K562 (cell line): ENCODE results near the gene NF2. TPM values are rescaled to one million over a fixed set of nuclear protein-coding genes. Genes with fewer than 3 reads are reported as not detected.

Experiments
- ATAC-seq: fragments of 200-7000 bp; cut with Tn5 transposase; 3 replicates; pipeline ENCODE4 v1.9.1; 2020; ENCODE audit warnings: moderate library complexity
- BruUV-seq: library from RNA; stranded (reverse); fragments of 400-500 nt; replicated peaks from 2 replicates; lab custom pipeline; 2021; lab: Mats Ljungman, UMichigan
- CTCF ChIA-PET: fragments of 300-600 bp; formaldehyde crosslinking; extraction: SDS; loops from one replicate; lab custom pipeline; 2021; ENCODE audit warnings: low intra/inter-chr PET ratio; lab: Yijun Ruan, JAX
- POLR2A ChIA-PET: fragments of 300-600, 350-650 bp; sonication (Branson Sonifier 250); formaldehyde crosslinking; extraction: SDS; loops from one replicate; lab custom pipeline; 2021; ENCODE audit warnings: antibody characterized with exemption, inconsistent platforms; lab: Yijun Ruan, JAX
- DNase-seq, 4 experiments: peaks; one replicate each; pipeline versions ENCODE4 v3.0.0 to v3.0.0-alpha.2; 2011 to 2018; ENCODE audit warnings: low spot score in 3 of 4, mixed read lengths in 3 of 4; ENCODE audit errors: extremely low read depth in 1 of 4
- FAIRE-seq: peaks from 2 replicates; lab custom pipeline; 2011; peaks lifted over from hg19 to GRCh38; lab: Jason Lieb, UNC
- H2AFZ ChIP-seq: 2 replicates; pipeline ENCODE4 v1.6.0; 2011; ENCODE audit warnings: low read depth, low read length, control low read depth, inconsistent platforms
- H3K27ac ChIP-seq: fragments of 200-600 bp; 3 replicates; pipeline ENCODE4 v1.8.0; 2011; ENCODE audit warnings: low read depth, mild to moderate bottlenecking, control low read depth, inconsistent platforms, low read length, moderate library complexity, mixed read lengths; ENCODE audit errors: extremely low read depth
- H3K27me3 ChIP-seq, 2 experiments: fragments of 300-600 bp in 1 of 2; 2 replicates in 1 of 2; 3 replicates in 1 of 2; pipeline versions ENCODE4 v1.6.0 to v1.8.0; 2011; ENCODE audit warnings: inconsistent platforms in 2 of 2, low read length in 2 of 2, mild to moderate bottlenecking in 1 of 2, mixed read lengths in 1 of 2, moderate library complexity in 1 of 2; ENCODE audit not compliant: control insufficient read depth in 2 of 2, insufficient read depth in 2 of 2
- H3K36me3 ChIP-seq: fragments of 300-600 bp; 3 replicates; pipeline ENCODE4 v1.8.0; 2011; ENCODE audit warnings: mild to moderate bottlenecking, low read length, inconsistent platforms; ENCODE audit not compliant: control insufficient read depth, insufficient read depth
- H3K4me1 ChIP-seq, 2 experiments: fragments of 200-600 bp in 1 of 2; replicated peaks in 1 of 2; 2 replicates in 1 of 2; 3 replicates in 1 of 2; pipeline versions ENCODE4 v1.5.1 to v1.8.0; 2011; ENCODE audit warnings: inconsistent platforms in 2 of 2, low read length in 2 of 2, mild to moderate bottlenecking in 1 of 2, mixed read lengths in 1 of 2, moderate library complexity in 1 of 2; ENCODE audit not compliant: control insufficient read depth in 2 of 2, insufficient read depth in 2 of 2
- H3K4me2 ChIP-seq: 2 replicates; pipeline ENCODE4 v1.6.1; 2011; ENCODE audit warnings: low read length, control low read depth, inconsistent platforms, mixed read lengths; ENCODE audit not compliant: insufficient read depth
- H3K4me3 ChIP-seq: fragments of 200-600 bp; sonication (generic), shearing (Covaris generic); 2 replicates; pipeline ENCODE4 v1.5.1; 2016; ENCODE audit warnings: control low read depth, inconsistent platforms
- H3K79me2 ChIP-seq: fragments of 200-600 bp; 3 replicates; pipeline ENCODE4 v1.8.0; 2011; ENCODE audit warnings: low read length, inconsistent platforms; ENCODE audit not compliant: control insufficient read depth, insufficient read depth
- H3K9ac ChIP-seq, 2 experiments: 2 replicates each; pipeline versions ENCODE4 v1.6.0 to v1.6.1; 2011; ENCODE audit warnings: low read depth in 2 of 2, low read length in 2 of 2, control low read depth in 1 of 2, inconsistent platforms in 1 of 2, mild to moderate bottlenecking in 1 of 2, mixed read lengths in 1 of 2; ENCODE audit not compliant: insufficient read depth in 1 of 2
- H3K9me1 ChIP-seq: one replicate; pipeline ENCODE4 v1.6.0; 2011; ENCODE audit warnings: inconsistent platforms, mild to moderate bottlenecking, low read length, moderate library complexity; ENCODE audit not compliant: control insufficient read depth, insufficient read depth
- H3K9me3 ChIP-seq: replicated peaks from 2 replicates; pipeline ENCODE4 v1.5.1; 2011; ENCODE audit warnings: low read depth, low read length, inconsistent platforms; ENCODE audit not compliant: control insufficient read depth, insufficient read depth
- H4K20me1 ChIP-seq: replicated peaks from 2 replicates; pipeline ENCODE4 v1.6.1; 2011; ENCODE audit warnings: low read length, inconsistent platforms, mixed read lengths; ENCODE audit not compliant: control insufficient read depth, insufficient read depth
- BRD9 ChIP-seq: fragments of 450-650 bp; IDR thresholded peaks from 2 replicates; pipeline ENCODE4 v1.6.1; 2018; ENCODE audit warnings: low read depth; ENCODE audit not compliant: partially characterized antibody
- C11orf30 ChIP-seq: fragments of 450-650 bp; IDR thresholded peaks from 2 replicates; pipeline ENCODE4 v1.6.1; 2016; ENCODE audit warnings: low read depth, mild to moderate bottlenecking
- EHMT2 ChIP-seq: fragments of 450-650 bp; IDR thresholded peaks from 2 replicates; pipeline ENCODE4 v1.6.1; 2018; ENCODE audit warnings: antibody characterized with exemption
- ELF2 ChIP-seq: fragments of 250-450 bp; sonication (Bioruptor Pico); IDR thresholded peaks from 2 replicates; pipeline ENCODE4 v1.5.0; 2021; ENCODE audit warnings: mild to moderate bottlenecking
- RBM14 ChIP-seq: fragments of 200-400 bp; formaldehyde crosslinking; IDR thresholded peaks from 2 replicates; pipeline ENCODE4 v1.6.1; 2018; ENCODE audit warnings: low read depth, mild to moderate bottlenecking, low read length, moderate library complexity, borderline replicate concordance; ENCODE audit not compliant: insufficient read depth
- RBM22 ChIP-seq: fragments of 200-400 bp; formaldehyde crosslinking; IDR thresholded peaks from 2 replicates; pipeline ENCODE4 v1.6.1; 2018; ENCODE audit warnings: low read length, low read depth; ENCODE audit not compliant: poor library complexity, severe bottlenecking
- TEAD2 ChIP-seq: fragments of 450-650 bp; IDR thresholded peaks from 2 replicates; pipeline ENCODE4 v1.6.1; 2016; ENCODE audit warnings: missing genetic modification characterization, control low read depth, missing compliant biosample characterization
- ZNF785 ChIP-seq: fragments of 250-450 bp; sonication (Bioruptor Pico); IDR thresholded peaks from 2 replicates; pipeline ENCODE4 v1.4.0; 2020; ENCODE audit warnings: mild to moderate bottlenecking
- WGBS: fragments of 100-300 bp; shearing (Covaris generic); methylation state at CpG from one replicate; pipeline ENCODE4 v1.1.6; 2016; ENCODE audit warnings: low coverage, mixed read lengths; ENCODE audit not compliant: insufficient coverage; ENCODE audit errors: missing lambda C conversion rate; 5-methylcytosine and 5-hydroxymethylcytosine counted together
- in situ Hi-C: fragments of 300-500 bp; cut with MboI; formaldehyde crosslinking; loops from 4 replicates; pipeline ENCODE4 v1.15.0; 2018; ENCODE audit warnings: inconsistent platforms, mixed read lengths
- intact Hi-C: fragments of 100-400 bp; cut with micrococcal nuclease; formaldehyde crosslinking; loops from 2 replicates; pipeline ENCODE4 v1.14.2; 2022
- polyA plus RNA-seq, 8 experiments: library from polyadenylated mRNA; depleted of rRNA in 4 of 8; stranded (reverse) in 5 of 8; unstranded in 3 of 8; fragments of >200 nt; fragmentation: Nextera tagmentation in 2 of 8; fragmentation: Illumina TruSeq in 1 of 8; extraction: Ambion mirVana in 2 of 8; extraction: Trizol in 1 of 8; gene quantifications; 2 replicates each; pipeline versions ENCODE4 v1.2.1 to v1.2.3, GENCODE V29; 2011 to 2014; ENCODE audit warnings: inconsistent platforms in 1 of 8, missing spikeins in 1 of 8
- total RNA-seq, 7 experiments: library from RNA; depleted of rRNA in 6 of 7; stranded (reverse); fragments of >200 nt in 6 of 7; fragmentation: Illumina TruSeq in 2 of 7; extraction: Trizol in 2 of 7; gene quantifications; 2 replicates each; pipeline versions ENCODE4 v1.2.1 to v1.2.3, GENCODE V29; 2011 to 2021; ENCODE audit warnings: low replicate concordance in 1 of 7

The NF2 gene
- total and polyA plus RNA-seq, 9 of the 15 experiments (the other 6 are each of a cell fraction or from before 2014, with no cell fraction given) = 2.2 to 32.5 (median 15.2) TPM

DNA sequence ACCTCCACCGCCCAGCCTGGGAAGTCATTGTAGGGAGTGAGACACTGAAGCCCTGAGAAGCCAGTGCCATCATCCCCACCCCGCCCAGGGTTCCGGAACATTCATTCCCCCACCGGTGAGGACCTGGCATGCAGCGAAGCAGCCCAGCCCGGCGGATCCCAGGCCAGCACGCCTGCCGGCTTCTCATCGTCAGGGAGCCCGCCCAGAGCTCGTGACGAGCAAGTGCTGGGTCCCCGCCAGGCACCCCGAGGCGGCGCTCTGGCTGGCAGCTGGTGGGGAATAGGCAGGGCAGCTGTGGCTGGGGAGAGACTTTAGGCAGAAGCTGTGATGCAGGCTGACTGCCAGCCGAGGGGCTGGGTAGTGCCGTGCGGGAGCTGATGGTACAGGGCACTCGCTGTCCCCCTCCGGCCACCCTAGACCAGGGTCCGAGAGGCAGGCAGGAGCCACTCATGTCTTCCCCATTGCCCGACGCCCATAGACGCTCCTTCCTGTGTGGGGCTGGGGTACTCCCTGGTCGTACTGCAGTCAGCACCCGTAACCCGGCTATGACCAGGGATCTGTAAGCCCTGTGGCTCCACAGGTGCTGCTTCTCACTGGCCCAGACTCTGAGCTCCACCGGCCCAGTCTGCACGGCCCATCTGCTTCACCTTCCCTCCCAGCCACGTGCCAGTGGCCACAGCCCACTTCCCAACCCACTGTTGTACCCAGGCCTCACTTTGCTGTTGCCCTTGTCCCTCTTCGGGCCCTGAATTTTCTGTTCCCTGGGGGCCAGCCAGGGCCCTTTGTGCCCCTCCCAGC, 91.9 kb downstream of the NF2 start:
- ChIA-PET CTCF (no interaction called here), POLR2A (interaction anchor here (0.6 to 0.8 kb wide), 3 partner anchors 8 to 244 kb away, joined by 3 read pairs; no protein-coding TSS in a partner anchor)
- no peak for ATAC-seq
- Histone ChIP-seq H4K20me1 (no peaks in the 10 kb centered on the region), H3K4me1 (peaks cover 0 to 18% of the 10 kb centered on the region in 2 experiments; a peak in 2 of 5 replicates), H3K79me2 (no peaks in the 10 kb centered on the region), H3K27ac (no peak overlapping the region), H3K27me3 (no peaks in the 10 kb centered on the region), H2AFZ (no peak overlapping the region), H3K9me3 (no peaks in the 10 kb centered on the region), H3K9ac (no peak overlapping the region), H3K36me3 (peaks cover 27% of the 10 kb centered on the region; the same call in 1 of the 3 replicates), H3K9me1 (peaks cover 2% of the 10 kb centered on the region), H3K4me3 (no peak overlapping the region), H3K4me2 (no peak overlapping the region)
- WGBS = 96% methylated on average over 25 of the region's 33 CpGs
- intact Hi-C loops (no loop called here), in situ Hi-C loops (loop anchor here (25.0 kb wide), 1 partner anchor 392 kb away; the partner anchor contains the start of gene HORMAD2)
- no peak for TF ChIP-seq EHMT2
- no peak for TF ChIP-seq BRD9
- no peak for TF ChIP-seq ELF2 (CRISPR knock-in tag)
- TF ChIP-seq ZNF785 = no peak
- peak; percentile 26 for TF ChIP-seq RBM22
- no peak for TF ChIP-seq C11orf30
- TF ChIP-seq RBM14 = no peak
- TF ChIP-seq TEAD2 (tag) = no peak
- FAIRE-seq = no peak
- DNase-seq = no peak
- no TSS peak for BruUV-seq
